Ureter (tissue), 1 donor: ENCODE measurements around the gene MOSPD3. TPM values are rescaled to one million over a fixed set of nuclear protein-coding genes. Genes with fewer than 3 reads are reported as not detected.
A peak's percentile ranks its signal among the peaks of the same experiment; 100 is the strongest.

Experiments used
- DNase-seq: peaks from one replicate; pipeline ENCODE4 v3.0.0-alpha.2; 2020; ENCODE audit warnings: low spot score
- total RNA-seq: library from RNA; stranded (reverse); gene quantifications from one replicate; pipeline ENCODE4 v1.2.4, GENCODE V29; 2023
- donor health status: DM: yes; HTN: yes; CAD: no.

Gene MOSPD3
- total RNA-seq, 1 donor from 2014 or later: 18.0 TPM

GRCh38 chr7:100591596-100591995 lies 20.7 kb upstream of the MOSPD3 start:
- no peak for DNase-seq

- no peak for DNase-seq
Measured at GRCh38 chr7:100595188-100595587, 17.2 kb upstream of the MOSPD3 start.

GRCh38 chr7:100598425-100598824 lies 13.9 kb upstream of the MOSPD3 start:
- DNase-seq: no peak

- no peak for DNase-seq
Measured at GRCh38 chr7:100599911-100600729, 12.2 kb upstream of the MOSPD3 start.

- DNase-seq: no peak
Measured at GRCh38 chr7:100600730-100601038, 11.7 kb upstream of the MOSPD3 start.

GRCh38 chr7:100602889-100603725 lies 9.2 kb upstream of the MOSPD3 start:
- DNase-seq: peak; percentile 89

GRCh38 chr7:100603726-100604027 lies 8.7 kb upstream of the MOSPD3 start:
- no peak for DNase-seq

GRCh38 chr7:100604028-100604975 lies 8.0 kb upstream of the MOSPD3 start:
- peak; percentile 77 for DNase-seq

- DNase-seq: no peak
Measured at GRCh38 chr7:100604976-100605911, 7.1 kb upstream of the MOSPD3 start.

GRCh38 chr7:100606313-100606712 lies 6.0 kb upstream of the MOSPD3 start:
- DNase-seq: no peak

GRCh38 chr7:100607111-100607510 lies 5.2 kb upstream of the MOSPD3 start:
- no peak for DNase-seq

GRCh38 chr7:100609958-100610357 lies 2.4 kb upstream of the MOSPD3 start:
- no peak for DNase-seq

- peak; percentile 60 for DNase-seq
Measured at GRCh38 chr7:100612730-100613390, 520 bp downstream of the MOSPD3 start.

GRCh38 chr7:100613412-100614175 lies 1.3 kb downstream of the MOSPD3 start:
- DNase-seq: no peak

GRCh38 chr7:100614308-100614861 lies 2.0 kb downstream of the MOSPD3 start:
- no peak for DNase-seq

- DNase-seq: no peak
Measured at GRCh38 chr7:100620239-100620638, 7.9 kb downstream of the MOSPD3 start.

GRCh38 chr7:100620804-100621203 lies 8.5 kb downstream of the MOSPD3 start:
- no peak for DNase-seq

GRCh38 chr7:100621554-100621953 lies 9.2 kb downstream of the MOSPD3 start:
- DNase-seq: no peak
